ENCODE data around the gene MAP3K6. TPM values are rescaled to one million over a fixed set of nuclear protein-coding genes. Genes with fewer than 3 reads are reported as not detected.
A peak's percentile ranks its signal among the peaks of the same experiment; 100 is the strongest.

Gene MAP3K6
- total and polyA plus RNA-seq, 2 of the 13 experiments (the other 11 are each of a cell fraction or from before 2014, with no cell fraction given): 2.7 to 3.2 TPM

DNA sequence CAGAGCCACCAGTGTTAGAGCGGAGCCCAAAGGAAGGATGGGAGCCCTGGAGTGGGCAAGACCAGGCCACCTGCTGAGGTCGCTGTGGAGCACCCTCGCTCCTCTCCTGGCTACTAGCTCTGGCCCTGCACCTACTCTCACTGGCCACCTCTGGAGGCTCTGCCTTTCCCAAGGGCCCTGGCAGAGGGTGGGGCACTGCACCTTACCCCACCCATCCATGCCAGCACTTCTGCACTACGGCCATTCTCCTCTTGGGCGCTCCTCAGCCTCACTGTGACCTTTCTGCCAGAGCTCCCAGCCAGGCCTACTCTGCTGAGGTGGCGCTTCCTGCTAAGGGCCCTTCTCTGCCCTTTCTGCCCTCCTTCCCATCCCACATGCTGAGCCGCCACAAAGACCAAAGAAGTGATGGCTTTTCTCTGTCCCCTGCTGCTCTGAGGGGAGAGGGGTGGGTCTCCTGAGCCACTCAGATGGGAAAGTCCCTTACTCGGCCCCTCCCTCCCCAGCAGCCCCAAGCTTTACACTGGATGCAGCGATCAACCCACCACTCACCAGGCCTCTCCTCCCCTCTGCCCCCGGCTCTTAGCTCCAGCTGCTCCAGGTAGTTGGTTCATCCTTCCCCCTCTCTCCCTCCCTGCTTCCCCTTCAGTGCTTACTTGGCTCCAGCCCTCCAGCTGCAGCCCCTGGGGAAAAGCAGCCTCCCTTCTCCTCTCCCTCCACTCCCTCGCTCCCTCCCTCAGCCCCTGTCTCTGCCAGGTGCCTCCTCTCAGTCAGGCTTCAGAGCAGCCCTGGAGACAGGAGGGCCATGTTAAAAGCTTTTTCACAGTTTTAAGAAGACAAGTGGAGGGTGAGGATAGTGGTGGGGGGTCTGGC lies 59.6 kb downstream of the MAP3K6 start (continued):
- TF ChIP-seq, protein P1, sequence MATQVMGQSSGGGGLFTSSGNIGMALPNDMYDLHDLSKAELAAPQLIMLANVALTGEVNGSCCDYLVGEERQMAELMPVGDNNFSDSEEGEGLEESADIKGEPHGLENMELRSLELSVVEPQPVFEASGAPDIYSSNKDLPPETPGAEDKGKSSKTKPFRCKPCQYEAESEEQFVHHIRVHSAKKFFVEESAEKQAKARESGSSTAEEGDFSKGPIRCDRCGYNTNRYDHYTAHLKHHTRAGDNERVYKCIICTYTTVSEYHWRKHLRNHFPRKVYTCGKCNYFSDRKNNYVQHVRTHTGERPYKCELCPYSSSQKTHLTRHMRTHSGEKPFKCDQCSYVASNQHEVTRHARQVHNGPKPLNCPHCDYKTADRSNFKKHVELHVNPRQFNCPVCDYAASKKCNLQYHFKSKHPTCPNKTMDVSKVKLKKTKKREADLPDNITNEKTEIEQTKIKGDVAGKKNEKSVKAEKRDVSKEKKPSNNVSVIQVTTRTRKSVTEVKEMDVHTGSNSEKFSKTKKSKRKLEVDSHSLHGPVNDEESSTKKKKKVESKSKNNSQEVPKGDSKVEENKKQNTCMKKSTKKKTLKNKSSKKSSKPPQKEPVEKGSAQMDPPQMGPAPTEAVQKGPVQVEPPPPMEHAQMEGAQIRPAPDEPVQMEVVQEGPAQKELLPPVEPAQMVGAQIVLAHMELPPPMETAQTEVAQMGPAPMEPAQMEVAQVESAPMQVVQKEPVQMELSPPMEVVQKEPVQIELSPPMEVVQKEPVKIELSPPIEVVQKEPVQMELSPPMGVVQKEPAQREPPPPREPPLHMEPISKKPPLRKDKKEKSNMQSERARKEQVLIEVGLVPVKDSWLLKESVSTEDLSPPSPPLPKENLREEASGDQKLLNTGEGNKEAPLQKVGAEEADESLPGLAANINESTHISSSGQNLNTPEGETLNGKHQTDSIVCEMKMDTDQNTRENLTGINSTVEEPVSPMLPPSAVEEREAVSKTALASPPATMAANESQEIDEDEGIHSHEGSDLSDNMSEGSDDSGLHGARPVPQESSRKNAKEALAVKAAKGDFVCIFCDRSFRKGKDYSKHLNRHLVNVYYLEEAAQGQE (IDR thresholded peaks at IDR 0.05; ENCODE audit: borderline replicate concordance in 1 of 2, low read depth in 1 of 2, low read length in 2 of 2): no peak
- no peak for TF ChIP-seq CEBPG (CRISPR knock-in tag; IDR thresholded peaks at IDR 0.05)
- TF ChIP-seq ZNF878 (CRISPR knock-in tag; IDR thresholded peaks at IDR 0.05): no peak
- 0 out of 4 replicates have a peak, but pooled peaks of 1 of the 2 experiments have one; percentile 12 for TF ChIP-seq MAFK (conservative IDR thresholded peaks at IDR 0.05 in 1 of 2, IDR thresholded peaks at IDR 0.05 in 1 of 2; ENCODE audit: low read length in 2 of 2)
- TF ChIP-seq ZNF484 (CRISPR knock-in tag; IDR thresholded peaks at IDR 0.05; ENCODE audit: borderline replicate concordance, low read depth): no peak
- TF ChIP-seq, protein P2, sequence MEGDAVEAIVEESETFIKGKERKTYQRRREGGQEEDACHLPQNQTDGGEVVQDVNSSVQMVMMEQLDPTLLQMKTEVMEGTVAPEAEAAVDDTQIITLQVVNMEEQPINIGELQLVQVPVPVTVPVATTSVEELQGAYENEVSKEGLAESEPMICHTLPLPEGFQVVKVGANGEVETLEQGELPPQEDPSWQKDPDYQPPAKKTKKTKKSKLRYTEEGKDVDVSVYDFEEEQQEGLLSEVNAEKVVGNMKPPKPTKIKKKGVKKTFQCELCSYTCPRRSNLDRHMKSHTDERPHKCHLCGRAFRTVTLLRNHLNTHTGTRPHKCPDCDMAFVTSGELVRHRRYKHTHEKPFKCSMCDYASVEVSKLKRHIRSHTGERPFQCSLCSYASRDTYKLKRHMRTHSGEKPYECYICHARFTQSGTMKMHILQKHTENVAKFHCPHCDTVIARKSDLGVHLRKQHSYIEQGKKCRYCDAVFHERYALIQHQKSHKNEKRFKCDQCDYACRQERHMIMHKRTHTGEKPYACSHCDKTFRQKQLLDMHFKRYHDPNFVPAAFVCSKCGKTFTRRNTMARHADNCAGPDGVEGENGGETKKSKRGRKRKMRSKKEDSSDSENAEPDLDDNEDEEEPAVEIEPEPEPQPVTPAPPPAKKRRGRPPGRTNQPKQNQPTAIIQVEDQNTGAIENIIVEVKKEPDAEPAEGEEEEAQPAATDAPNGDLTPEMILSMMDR (CRISPR knock-in tag; IDR thresholded peaks at IDR 0.05): peak; percentile 59
- TF ChIP-seq, protein P3, sequence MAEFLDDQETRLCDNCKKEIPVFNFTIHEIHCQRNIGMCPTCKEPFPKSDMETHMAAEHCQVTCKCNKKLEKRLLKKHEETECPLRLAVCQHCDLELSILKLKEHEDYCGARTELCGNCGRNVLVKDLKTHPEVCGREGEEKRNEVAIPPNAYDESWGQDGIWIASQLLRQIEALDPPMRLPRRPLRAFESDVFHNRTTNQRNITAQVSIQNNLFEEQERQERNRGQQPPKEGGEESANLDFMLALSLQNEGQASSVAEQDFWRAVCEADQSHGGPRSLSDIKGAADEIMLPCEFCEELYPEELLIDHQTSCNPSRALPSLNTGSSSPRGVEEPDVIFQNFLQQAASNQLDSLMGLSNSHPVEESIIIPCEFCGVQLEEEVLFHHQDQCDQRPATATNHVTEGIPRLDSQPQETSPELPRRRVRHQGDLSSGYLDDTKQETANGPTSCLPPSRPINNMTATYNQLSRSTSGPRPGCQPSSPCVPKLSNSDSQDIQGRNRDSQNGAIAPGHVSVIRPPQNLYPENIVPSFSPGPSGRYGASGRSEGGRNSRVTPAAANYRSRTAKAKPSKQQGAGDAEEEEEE (CRISPR knock-in tag; IDR thresholded peaks at IDR 0.05; ENCODE audit: borderline replicate concordance): no peak
- 0 out of 2 replicates have a peak, but pooled peaks have one; percentile 18 for TF ChIP-seq MAFG (CRISPR knock-in tag; IDR thresholded peaks at IDR 0.05)
- 0 out of 2 replicates have a peak, but pooled peaks have one; percentile 18 for TF ChIP-seq ZFX (CRISPR knock-in tag; IDR thresholded peaks at IDR 0.05; ENCODE audit: low read depth)
- TF ChIP-seq, protein P4, sequence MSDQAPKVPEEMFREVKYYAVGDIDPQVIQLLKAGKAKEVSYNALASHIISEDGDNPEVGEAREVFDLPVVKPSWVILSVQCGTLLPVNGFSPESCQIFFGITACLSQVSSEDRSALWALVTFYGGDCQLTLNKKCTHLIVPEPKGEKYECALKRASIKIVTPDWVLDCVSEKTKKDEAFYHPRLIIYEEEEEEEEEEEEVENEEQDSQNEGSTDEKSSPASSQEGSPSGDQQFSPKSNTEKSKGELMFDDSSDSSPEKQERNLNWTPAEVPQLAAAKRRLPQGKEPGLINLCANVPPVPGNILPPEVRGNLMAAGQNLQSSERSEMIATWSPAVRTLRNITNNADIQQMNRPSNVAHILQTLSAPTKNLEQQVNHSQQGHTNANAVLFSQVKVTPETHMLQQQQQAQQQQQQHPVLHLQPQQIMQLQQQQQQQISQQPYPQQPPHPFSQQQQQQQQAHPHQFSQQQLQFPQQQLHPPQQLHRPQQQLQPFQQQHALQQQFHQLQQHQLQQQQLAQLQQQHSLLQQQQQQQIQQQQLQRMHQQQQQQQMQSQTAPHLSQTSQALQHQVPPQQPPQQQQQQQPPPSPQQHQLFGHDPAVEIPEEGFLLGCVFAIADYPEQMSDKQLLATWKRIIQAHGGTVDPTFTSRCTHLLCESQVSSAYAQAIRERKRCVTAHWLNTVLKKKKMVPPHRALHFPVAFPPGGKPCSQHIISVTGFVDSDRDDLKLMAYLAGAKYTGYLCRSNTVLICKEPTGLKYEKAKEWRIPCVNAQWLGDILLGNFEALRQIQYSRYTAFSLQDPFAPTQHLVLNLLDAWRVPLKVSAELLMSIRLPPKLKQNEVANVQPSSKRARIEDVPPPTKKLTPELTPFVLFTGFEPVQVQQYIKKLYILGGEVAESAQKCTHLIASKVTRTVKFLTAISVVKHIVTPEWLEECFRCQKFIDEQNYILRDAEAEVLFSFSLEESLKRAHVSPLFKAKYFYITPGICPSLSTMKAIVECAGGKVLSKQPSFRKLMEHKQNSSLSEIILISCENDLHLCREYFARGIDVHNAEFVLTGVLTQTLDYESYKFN (CRISPR knock-in tag; conservative IDR thresholded peaks at IDR 0.05): no peak
- TF ChIP-seq GTF3A (CRISPR knock-in tag; conservative IDR thresholded peaks at IDR 0.05): no peak
- TF ChIP-seq SNAPC2 (CRISPR knock-in tag; IDR thresholded peaks at IDR 0.05): no peak
- no peak for TF ChIP-seq KAT8 (CRISPR knock-in tag; IDR thresholded peaks at IDR 0.05)
- TF ChIP-seq, protein P5, sequence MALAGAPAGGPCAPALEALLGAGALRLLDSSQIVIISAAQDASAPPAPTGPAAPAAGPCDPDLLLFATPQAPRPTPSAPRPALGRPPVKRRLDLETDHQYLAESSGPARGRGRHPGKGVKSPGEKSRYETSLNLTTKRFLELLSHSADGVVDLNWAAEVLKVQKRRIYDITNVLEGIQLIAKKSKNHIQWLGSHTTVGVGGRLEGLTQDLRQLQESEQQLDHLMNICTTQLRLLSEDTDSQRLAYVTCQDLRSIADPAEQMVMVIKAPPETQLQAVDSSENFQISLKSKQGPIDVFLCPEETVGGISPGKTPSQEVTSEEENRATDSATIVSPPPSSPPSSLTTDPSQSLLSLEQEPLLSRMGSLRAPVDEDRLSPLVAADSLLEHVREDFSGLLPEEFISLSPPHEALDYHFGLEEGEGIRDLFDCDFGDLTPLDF (CRISPR knock-in tag; IDR thresholded peaks at IDR 0.05): no peak
- no peak for TF ChIP-seq NR2F6 (IDR thresholded peaks at IDR 0.05)
- TF ChIP-seq NR2F6 (CRISPR knock-in tag; IDR thresholded peaks at IDR 0.05): no peak
- no peak for TF ChIP-seq ZSCAN29 (CRISPR knock-in tag; conservative IDR thresholded peaks at IDR 0.05)
